HG03442 (cell line): ENCODE data around the gene APEX1.
A peak's percentile ranks its signal among the peaks of the same experiment; 100 is the strongest.
"Not testable (repeated sequence)": the region's sequence is repeated elsewhere in the genome, so short reads cannot be mapped to it uniquely, and the experiment has no call there.

Source experiments
- ATAC-seq: cut with Tn5 transposase; IDR thresholded peaks from one replicate; pipeline ENCODE4 v1.9.1; 2021; ENCODE audit warnings: mild to moderate bottlenecking, moderate library complexity; ENCODE audit not compliant: unreplicated experiment

APEX1 gene

DNA sequence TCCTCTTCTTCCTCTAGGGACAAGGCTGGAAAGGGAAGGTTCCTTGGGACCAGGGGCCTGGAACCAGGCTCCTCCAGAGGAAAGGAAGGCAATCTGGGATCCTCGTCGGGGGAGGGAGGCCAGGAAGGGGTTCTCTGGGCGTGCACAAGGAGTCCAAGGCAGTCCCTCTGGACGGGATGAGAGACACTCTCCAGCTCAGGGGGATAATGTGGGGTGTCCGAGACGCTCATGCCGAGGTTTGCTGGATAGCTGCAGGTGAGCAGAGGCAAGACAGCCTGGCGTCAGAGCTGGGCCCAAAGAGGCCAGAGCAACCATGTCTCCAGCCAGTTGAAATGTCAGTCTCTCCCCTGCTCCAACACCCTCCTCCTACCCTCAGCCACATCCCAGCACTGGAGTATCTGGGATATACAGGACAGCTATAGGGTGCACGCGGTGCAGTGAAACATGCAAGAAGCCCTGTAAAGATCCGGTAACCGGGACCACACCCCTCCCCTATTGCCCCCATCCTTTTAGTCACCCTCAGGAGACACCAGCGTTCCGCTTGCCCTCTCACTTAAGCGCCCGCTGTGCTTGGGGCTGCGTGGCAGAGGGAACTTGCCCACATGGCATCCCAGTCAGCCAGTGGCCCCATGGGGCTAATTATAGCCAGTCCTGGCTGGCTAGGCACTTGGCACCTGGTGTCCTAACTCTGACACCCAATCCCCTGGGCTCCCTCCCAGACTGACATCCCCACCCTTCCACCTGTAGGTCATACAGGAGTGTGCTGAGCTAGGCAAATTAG, 19.3 kb upstream of the APEX1 start, which contains the start of gene KLHL33:
Gene KLHL33, minus strand, starts transcription at position 585 of the 781 bp plus-strand sequence. Its CDS starts 355 bp downstream, at position 230.
- ATAC-seq: no peak

DNA sequence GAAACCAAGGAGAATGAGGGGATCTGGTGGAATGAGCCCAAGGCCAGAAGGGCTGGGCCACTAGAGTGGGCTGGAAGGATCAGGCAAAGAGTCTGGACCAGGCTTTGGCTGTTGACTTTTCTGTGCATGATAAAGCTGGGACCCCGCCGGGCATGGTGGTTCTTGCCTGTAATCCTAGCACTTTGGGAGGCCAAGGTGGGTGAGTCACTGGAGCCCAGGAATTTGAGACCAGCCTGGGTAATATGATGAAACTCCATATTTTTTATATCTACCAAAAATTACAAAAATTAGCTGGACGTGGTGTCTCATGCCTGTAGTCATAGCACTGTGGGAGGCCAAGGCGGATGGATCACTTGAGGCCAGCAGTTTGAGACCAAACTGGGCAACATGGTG, 18.7 kb upstream of the APEX1 start:
- ATAC-seq: no peak

DNA sequence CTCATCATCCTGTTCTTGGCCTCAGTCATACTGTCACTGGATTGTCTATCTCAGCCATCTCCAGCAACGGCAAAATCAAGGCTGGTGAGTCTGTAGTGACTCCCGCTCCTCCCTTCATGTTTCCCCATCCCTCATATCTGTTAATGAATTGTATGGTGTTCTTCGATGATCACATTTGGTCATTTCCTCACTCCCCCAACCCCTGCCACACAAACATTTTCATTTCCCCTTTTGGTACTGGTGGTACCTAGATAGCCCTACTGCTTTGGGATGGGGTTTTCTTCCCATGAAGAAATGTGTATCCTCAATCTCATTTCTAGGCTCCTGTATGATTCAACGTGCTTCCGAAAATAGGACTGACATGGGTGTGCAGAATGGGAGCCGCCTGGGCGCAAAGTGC, 16.4 kb upstream of the APEX1 start:
- ATAC-seq: no peak

DNA sequence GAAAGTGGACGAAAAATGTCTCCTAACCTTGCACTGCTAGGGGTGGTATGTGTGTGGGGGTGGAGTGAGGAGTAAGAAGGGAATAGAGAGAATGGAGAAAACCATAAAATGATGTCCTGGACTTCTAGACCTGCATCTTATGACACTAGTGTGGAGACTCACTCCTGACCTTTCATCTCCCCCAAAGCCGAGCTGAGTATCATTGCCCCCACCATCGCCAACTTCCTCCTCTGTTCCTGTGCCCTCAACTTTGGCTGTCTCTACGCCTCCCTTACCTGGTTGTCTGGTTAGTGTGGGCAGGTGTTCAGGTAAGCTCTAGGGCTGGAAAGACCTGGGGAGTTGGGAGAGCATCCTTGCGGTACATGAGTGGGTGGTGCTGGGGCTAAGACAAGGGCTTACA, 14.6 kb upstream of the APEX1 start:
- ATAC-seq: no peak

DNA sequence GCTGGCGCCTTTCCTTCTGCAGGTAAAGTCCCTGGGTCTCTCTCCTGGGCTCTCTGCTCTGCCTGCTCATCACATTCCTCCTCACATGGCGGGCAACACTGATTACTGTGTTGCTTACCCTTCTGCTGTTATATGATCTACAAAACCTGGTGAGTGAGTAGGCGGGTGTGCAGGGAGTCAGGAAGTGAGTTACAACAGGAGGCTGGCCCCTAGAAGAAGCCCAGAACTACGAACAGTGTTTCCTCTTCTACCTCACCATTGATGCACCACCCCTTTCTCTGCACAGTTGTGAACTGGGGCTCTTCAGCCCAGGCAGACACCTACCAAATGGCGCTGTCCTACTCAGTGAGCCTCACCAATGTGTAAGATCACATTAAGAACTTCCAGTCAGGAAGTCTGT, 14.1 kb upstream of the APEX1 start:
- ATAC-seq: peak; percentile 87

DNA sequence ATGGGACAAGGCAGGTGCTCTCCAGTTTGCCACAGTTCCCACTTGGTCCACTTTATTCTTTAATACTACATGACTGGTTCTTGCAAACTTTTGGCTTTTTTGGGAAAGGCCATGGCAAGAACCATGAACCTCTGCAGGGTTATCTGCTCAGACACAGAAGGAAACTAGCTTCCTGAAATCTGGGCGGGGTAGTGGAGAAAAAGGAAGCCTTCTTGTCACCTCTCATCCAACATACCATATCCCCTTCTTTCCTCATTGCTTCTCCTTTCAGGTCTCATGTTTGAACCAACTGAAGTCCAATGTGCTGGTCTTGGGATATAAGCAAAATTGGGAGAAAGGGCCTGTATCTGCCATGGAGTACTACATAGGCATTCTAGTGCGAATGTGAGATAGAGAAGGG, 13.6 kb upstream of the APEX1 start:
- no peak for ATAC-seq

DNA sequence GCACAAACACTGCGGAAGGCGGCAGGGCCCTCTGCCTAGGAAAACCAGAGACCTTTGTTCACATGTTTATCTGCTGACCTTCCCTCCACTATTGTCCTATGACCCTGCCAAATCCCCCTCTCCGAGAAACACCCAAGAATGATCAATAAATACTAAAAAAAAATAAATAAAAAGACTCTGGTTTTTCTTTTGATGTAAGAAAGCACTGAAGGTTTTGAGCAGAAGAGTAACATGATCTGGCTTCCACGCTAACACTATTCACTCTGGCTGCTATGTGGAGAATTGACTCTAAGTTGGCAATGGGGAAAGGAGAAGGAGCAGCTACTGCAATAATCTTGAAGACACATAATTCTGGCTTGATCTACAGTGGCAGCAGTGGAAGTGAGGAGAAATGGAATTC, 11.4 kb upstream of the APEX1 start:
- ATAC-seq: not testable (repeated sequence)

DNA sequence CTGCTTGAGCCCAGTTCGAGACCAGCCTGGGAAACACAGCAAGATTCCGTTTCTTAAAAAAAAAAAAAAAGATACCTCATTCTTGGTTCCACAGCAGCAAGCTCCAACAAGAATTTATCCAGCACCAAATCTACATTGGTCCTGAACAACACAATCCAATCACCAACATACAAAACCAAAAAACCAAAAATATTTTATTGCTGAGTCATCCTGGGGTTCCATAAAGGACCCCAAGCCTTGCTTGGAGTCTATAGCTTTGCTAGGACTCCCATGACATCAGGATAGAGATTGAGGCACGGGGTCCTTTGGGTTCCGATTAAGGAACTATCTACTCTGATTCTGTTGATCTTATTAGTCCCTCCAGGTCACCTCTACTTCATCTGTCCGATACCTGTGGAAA, 8.1 kb upstream of the APEX1 start:
- no peak for ATAC-seq

DNA sequence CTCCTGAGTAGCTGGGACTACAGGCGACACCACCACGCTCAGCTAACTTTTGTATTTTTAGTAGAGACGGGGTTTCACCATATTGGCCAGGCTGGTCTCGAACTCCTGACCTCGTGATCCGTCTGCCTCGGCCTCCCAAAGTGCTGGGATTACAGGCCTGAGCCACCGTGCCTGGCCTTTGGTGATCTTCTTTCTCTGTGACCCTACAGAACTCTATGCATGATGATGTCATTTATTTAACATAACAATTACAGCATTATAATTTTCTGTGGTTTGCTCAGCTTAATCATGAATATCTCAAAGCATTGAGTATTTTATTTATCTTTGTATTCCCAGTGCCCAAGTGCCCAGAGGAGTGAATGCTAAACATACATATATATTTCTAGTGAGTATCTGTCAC, 2.2 kb upstream of the APEX1 start:
- not testable (repeated sequence) for ATAC-seq

DNA sequence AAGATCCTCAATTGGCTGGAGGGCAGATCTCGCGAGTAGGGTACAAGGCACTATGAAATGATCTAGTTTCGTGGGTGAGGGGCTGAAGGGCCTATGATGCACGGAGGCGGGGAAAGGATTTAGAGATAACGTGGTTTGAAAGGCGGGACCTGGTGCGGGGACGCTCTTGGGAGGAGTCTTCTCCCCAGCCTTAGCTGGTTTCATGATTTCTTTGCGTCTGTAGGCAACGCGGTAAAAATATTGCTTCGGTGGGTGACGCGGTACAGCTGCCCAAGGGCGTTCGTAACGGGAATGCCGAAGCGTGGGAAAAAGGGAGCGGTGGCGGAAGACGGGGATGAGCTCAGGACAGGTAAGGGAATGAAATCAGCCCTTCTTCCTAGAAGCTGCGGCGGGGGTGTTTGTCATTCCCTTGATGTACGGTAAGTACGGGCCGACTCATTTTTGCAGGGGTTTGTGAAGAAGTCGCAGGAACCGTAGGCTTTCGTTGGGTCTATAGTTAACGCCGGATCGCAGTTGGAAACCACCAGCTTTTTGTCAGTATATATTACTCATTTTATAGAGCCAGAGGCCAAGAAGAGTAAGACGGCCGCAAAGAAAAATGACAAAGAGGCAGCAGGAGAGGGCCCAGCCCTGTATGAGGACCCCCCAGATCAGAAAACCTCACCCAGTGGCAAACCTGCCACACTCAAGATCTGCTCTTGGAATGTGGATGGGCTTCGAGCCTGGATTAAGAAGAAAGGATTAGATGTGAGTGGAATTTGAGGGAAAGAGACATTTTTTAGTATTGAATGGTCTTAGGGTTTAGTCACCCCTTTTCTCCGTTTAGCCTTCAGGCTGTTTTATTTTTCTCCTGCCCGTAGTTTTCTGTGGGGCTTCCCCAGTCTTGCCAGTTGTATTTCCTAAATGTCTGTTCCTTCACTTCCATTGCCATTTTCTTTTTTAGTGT, 602 bp downstream of the APEX1 start:
- ATAC-seq: peak; percentile 42

DNA sequence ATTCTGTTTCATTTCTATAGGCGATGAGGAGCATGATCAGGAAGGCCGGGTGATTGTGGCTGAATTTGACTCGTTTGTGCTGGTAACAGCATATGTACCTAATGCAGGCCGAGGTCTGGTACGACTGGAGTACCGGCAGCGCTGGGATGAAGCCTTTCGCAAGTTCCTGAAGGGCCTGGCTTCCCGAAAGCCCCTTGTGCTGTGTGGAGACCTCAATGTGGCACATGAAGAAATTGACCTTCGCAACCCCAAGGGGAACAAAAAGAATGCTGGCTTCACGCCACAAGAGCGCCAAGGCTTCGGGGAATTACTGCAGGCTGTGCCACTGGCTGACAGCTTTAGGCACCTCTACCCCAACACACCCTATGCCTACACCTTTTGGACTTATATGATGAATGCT, 1.9 kb downstream of the APEX1 start:
- no peak for ATAC-seq

DNA sequence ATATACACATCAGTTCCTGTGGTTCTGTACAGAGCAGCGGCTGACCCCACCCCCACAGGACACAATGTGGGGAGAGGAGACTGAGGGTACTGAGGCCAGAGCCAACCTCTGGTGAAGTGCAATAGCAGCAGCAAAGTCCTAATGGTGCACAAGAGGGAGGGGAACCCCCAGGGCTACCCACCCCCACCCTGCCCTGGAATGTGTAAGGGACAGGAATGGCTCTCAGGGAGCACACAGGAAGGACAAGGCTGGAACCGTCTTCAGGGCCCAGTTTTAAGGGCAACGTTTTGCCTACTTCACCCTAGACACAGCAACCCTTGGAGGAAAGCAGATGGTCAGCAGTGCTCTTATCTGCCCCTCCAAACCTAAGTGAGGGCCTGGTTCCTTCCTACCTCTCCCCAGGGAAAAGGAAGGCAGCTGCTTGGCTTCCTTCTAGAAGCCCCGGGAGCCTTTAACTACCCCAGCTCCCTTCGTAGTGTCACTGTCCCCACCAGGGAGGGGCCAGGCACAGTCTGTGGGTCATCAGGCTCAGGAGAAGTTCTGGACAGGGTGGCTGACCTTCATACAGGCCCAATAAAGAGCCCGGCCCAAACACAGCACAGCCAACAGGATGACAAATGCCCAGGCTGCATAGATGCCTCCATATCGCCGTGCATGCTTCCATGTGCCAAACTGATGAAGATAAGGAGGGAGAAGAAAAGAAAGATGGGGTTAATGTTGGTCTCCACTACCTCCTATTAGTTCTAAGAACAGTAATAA, 3.2 kb downstream of the APEX1 start:
- no peak for ATAC-seq

DNA sequence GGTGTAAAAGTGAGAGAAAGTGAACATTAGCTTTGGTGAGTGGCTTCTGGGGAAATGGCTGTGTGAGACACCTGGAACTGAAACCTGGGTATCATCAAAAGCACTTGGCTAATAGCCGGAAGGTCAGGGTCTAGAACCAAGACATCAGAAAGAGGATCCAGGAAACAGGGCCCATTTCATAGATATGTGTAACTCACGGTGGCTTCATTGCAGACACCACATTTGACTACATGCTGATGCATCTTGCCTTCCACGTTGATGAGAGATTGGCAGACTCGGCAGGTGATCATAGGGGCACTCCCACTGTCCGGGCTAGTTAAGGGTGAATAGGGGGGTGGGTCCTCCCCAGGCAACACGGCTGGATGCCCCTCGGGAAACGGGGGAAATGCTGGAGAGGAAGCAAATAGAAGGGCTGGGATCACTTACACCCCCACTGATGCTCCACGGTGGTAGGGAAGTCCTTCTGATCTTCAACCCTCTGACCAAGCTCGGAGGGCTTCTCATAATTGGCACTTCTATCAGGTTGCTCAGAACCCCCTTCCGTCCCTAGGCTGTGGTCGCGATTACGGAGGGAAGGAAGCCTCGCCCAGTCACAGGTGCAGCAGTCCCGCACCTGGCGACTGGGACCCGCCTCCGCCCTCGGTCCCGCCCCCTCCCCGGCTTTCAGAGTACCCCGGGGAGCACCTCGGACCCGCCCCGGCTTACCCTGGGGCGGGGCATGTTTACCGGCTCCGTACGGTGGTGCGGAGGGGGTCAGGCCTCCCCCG, 5.6 kb downstream of the APEX1 start:
- ATAC-seq: peak; percentile 1

DNA sequence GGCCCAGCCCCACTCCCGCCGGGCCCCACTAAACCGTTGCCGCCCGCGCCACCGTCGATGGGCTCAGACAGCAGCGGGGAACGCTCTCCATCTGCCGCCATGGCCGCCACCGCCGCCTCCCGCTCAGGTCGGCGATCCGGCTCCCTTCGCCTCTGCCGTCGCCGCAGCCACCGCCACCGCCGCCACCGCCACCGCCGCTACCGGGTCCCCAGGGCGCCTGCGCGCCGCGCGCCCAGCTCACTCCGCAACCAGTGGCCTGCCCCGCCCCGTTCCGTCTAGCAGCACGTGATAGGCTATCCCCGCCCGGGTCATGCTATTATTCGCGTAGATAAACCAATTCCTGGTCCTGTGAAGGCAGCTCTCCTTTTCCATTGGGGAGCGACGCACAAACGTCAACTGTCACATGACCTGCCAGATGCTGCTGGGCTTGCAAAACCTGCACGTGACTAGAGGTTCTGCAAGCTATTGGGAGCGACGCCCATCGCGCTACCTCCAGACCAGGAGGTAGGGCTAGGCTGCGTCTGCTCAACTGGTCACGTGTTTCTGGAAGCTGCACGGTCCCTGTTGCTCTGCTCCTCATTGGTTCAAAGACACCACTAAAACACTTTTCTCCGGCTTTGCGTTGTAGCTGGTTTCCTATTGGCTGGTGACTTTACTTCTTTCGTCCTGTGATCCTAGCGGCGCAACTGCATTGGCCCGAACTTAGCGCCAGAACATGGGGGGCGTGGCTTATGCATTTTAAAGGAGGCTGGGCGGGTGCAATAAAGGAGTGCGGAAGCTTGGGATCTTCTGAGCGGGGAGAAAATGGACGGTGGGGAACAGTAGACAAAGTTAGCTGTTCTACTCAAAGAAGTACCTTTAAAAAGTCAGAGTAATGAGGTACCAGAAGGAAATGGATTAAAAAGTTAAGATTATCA, 6.5 kb downstream of the APEX1 start, which contains the start of gene PIP4P1:
Gene PIP4P1, minus strand, starts transcription at position 210 of the 917 bp plus-strand sequence. Its CDS starts 109 bp downstream, at position 101.
- peak; percentile 93 for ATAC-seq

DNA sequence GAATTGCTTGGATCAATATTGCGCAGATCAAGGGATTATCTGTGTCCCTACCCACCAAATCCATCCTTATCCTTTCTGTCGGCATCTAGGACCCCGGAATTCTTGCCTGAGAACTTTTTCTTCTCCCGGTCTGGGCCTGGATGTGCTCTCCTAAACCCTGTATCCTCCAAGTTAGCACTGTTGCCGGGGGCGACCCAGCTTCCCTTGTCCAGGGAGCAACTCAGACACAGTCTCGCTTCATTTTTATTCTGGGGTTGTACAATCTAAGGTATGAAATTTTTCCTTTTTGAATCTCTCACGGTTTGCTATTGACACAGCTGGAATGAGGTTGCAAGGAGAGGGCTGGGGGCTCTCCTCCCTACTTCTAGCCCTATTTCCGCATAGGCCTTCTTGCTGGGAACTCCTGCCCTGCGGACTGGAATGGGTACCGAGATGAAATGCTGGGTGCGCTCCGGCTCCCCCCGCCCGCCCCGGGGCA, 13.8 kb downstream of the APEX1 start:
- ATAC-seq: no peak

DNA sequence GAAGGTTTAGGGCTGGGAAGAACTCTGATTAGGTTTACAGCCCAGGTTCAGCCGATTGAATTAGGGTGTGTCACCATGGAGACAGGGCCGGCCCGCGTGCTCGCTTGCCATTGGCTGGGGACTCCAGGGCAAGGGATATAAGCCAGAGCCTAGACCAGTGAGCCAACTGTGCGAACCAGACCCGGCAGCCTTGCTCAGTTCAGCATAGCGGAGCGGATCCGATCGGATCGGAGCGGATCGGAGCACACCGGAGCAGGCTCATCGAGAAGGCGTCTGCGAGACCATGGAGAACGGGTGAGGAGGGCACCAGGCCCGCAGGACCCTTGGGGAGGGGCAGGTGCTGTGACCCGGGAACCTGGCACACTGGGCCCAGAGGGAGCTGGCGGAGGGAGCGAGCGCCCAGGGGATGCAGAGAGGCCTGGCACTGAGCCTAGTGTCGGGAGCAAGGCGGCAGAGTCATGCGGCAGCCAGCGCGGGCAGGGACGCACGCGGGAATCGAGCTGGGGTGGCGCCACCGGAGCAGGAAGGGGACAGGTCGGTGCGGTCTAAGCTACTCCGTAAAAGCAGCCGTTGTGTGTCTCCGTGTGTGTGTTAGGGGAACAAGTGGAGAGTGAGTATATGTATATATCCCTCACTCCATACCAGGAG, 14.3 kb downstream of the APEX1 start, which contains the start of gene PNP:
Gene PNP, plus strand, starts transcription at position 165 of the 648 bp plus-strand sequence. Its CDS starts 119 bp downstream, at position 284.
- peak; percentile 96 for ATAC-seq

DNA sequence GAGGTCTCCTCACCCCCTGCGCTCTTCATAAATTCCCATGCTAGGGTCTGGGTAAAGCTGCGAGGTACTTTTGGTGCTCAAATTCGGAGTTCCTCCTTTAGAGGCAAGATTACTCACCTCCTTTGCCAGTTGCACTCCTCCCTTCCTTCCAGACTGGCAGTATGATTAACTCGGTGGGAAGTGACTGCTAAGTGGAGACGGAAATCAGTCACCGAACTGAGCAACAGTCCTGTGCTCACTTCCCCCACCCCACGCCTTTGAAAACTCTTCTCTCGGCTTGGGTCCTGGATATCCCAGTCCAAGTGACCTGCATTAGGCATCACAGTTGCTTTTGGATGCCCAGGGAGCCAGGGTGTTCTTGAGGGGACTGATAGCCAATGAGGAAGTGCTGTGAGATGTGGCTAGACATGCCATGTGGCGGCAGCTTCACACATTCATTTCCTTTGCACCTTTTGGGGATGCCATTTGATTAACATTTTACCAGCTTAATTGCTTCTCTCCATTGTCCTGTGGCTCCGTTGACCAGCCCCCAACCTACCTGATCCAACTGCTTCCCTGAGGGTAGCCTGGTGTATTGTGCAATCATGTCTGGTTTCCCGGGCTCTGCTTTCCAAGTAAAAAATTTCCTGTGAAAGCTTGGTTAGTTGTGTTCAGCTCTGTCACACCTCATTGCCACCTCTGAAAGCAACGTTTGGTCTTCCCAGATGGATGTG, 15.0 kb downstream of the APEX1 start:
- peak; percentile 27 for ATAC-seq

DNA sequence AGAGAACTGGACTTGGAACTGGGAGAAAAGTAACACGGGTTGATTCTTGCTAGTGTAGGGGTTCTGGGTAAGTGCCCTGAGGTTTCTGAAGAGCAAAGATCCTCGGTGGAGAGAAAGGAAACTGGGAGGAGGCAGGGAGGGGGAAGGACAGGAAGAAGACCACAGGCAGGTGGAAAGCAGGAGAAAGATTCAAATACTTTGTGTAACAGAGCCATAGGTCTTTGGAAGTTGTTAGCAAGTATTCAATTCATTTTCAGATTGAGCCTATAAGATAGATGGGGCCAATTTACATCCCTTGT, 15.5 kb downstream of the APEX1 start:
- no peak for ATAC-seq
